ENCODE results near the gene TEX36.
"Not testable (repeated sequence)": the region's sequence is repeated elsewhere in the genome, so short reads cannot be mapped to it uniquely, and the experiment has no call there.

Gene TEX36

GRCh38 chr10:125662584-125662983 lies 20.4 kb downstream of the TEX36 start:
- no peak overlapping the region for H3K4me2 ChIP-seq
- H3K4me3 ChIP-seq = no peak overlapping the region
- peaks cover 13% of the 10 kb centered on the region for H3K9me3 ChIP-seq
- no peaks in the 10 kb centered on the region for H3K4me1 ChIP-seq
- H3K27ac ChIP-seq = no peak overlapping the region
- no peak for TF ChIP-seq Cebpa-rat (IDR thresholded peaks at IDR 0.05)
- no peak overlapping the region for H3K9ac ChIP-seq
- no peaks in the 10 kb centered on the region for H3K27me3 ChIP-seq
- H3K36me3 ChIP-seq = no peaks in the 10 kb centered on the region
- no peaks in the 10 kb centered on the region for H4K20me1 ChIP-seq

- H3K4me2 ChIP-seq = no peak overlapping the region
- no peaks in the 10 kb centered on the region for H3K36me3 ChIP-seq
- H3K9ac ChIP-seq = no peak overlapping the region
- H3K4me1 ChIP-seq = no peaks in the 10 kb centered on the region
- H4K20me1 ChIP-seq = no peaks in the 10 kb centered on the region
- H3K27me3 ChIP-seq = no peaks in the 10 kb centered on the region
- H3K9me3 ChIP-seq = peaks cover 11% of the 10 kb centered on the region
- TF ChIP-seq Cebpa-rat (IDR thresholded peaks at IDR 0.05) = no peak
- no peak overlapping the region for H3K4me3 ChIP-seq
- no peak overlapping the region for H3K27ac ChIP-seq
Observed at GRCh38 chr10:125661941-125662515, 20.9 kb downstream of the TEX36 start.

DNA sequence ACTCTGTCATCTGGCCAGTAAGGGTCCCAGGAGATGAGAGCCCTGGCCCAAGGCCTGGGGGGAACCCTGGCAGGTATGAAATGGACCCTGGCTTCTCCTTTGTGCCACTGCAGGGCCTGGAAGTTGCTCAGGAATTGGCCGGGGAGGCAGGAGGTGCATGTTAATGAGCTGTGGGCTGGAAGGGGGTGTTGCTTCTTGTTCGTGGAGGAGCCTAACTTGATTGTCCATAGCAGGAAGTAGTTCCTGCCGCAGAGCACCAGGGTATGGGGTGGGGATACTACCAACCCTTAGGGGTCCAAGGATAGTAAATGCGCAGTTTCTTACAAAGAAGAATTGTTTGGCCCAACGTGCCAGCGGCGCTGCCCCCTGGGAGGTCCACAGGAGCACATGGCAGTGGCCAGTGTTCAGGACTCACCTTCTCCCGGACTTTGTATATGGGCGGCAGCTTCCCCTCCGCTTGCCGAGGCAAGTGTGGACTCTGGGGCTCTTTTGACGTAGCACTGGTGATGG lies 21.5 kb downstream of the TEX36 start:
- peaks cover 5% of the 10 kb centered on the region for H3K9me3 ChIP-seq
- H3K4me1 ChIP-seq = no peaks in the 10 kb centered on the region
- H3K4me3 ChIP-seq = no peak overlapping the region
- H4K20me1 ChIP-seq = no peaks in the 10 kb centered on the region
- no peak for TF ChIP-seq Cebpa-rat (IDR thresholded peaks at IDR 0.05)
- H3K27me3 ChIP-seq = no peaks in the 10 kb centered on the region
- no peaks in the 10 kb centered on the region for H3K36me3 ChIP-seq
- no peak overlapping the region for H3K27ac ChIP-seq
- H3K4me2 ChIP-seq = no peak overlapping the region
- H3K9ac ChIP-seq = no peak overlapping the region

- H3K27me3 ChIP-seq = no peaks in the 10 kb centered on the region
- H3K27ac ChIP-seq = no peak overlapping the region
- H3K9ac ChIP-seq = no peak overlapping the region
- H3K9me3 ChIP-seq = no peaks in the 10 kb centered on the region
- TF ChIP-seq Cebpa-rat (IDR thresholded peaks at IDR 0.05) = no peak
- H4K20me1 ChIP-seq = no peaks in the 10 kb centered on the region
- no peaks in the 10 kb centered on the region for H3K36me3 ChIP-seq
- no peak overlapping the region for H3K4me2 ChIP-seq
- H3K4me3 ChIP-seq = no peak overlapping the region
- no peaks in the 10 kb centered on the region for H3K4me1 ChIP-seq
Observed at GRCh38 chr10:125659071-125659470, 23.9 kb downstream of the TEX36 start.

DNA sequence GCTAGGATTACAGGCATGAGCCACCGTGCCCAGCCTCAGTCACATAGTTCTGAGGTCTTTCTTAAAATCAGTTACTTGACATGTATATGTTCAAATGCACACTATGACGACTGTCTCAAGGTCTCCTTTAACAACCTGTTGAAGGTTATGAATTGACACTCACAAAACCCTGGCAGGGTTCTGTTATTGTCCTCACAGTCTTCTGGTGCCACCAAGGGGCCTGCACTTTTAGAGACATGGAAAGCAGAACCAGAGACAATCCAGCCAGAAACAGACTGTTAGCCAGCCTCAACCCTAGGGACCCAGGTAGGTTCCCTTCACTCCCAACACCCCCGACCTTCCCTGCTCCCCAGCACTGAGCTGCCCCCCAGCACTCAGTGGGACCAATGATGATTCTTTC lies 26.4 kb downstream of the TEX36 start:
- no peak overlapping the region for H3K9ac ChIP-seq
- H3K4me1 ChIP-seq = no peaks in the 10 kb centered on the region
- H4K20me1 ChIP-seq = no peaks in the 10 kb centered on the region
- no peaks in the 10 kb centered on the region for H3K36me3 ChIP-seq
- H3K9me3 ChIP-seq = no peaks in the 10 kb centered on the region
- no peak overlapping the region for H3K27ac ChIP-seq
- no peak for TF ChIP-seq Cebpa-rat (IDR thresholded peaks at IDR 0.05)
- H3K4me3 ChIP-seq = no peak overlapping the region
- H3K27me3 ChIP-seq = no peaks in the 10 kb centered on the region
- no peak overlapping the region for H3K4me2 ChIP-seq

DNA sequence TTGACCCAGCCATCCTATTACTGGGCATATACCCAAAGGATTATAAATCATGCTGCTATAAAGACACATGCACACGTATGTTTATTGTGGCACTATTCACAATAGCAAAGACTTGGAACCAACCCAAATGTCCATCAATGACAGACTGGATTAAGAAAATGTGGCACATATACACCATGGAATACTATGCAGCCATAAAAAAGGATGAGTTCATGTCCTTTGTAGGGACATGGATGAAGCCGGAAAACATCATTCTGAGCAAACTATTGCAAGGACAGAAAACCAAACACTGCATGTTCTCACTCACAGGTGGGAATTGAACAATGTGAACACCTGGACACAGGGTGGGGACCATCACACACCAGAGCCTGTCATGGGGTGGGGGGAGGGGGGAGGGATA lies 29.9 kb downstream of the TEX36 start:
- not testable (repeated sequence) for H3K36me3 ChIP-seq, H3K9me3 ChIP-seq, H3K27me3 ChIP-seq, H3K4me2 ChIP-seq, H4K20me1 ChIP-seq, H3K4me1 ChIP-seq, H3K4me3 ChIP-seq, H3K27ac ChIP-seq, H3K9ac ChIP-seq

- no peaks in the 10 kb centered on the region for H3K4me1 ChIP-seq
- TF ChIP-seq Cebpa-rat (IDR thresholded peaks at IDR 0.05) = no peak
- no peak overlapping the region for H3K27ac ChIP-seq
Observed at GRCh38 chr10:125646311-125646710, 36.7 kb downstream of the TEX36 start.

GRCh38 chr10:125641398-125641797 lies 41.6 kb downstream of the TEX36 start:
- H3K4me2 ChIP-seq = no peak overlapping the region
- no peaks in the 10 kb centered on the region for H4K20me1 ChIP-seq
- no peak for TF ChIP-seq Cebpa-rat (IDR thresholded peaks at IDR 0.05)
- H3K27me3 ChIP-seq = no peaks in the 10 kb centered on the region
- H3K4me3 ChIP-seq = no peak overlapping the region
- peaks cover 3% of the 10 kb centered on the region; the same call in 1 of the 2 replicates for H3K9me3 ChIP-seq
- H3K36me3 ChIP-seq = no peaks in the 10 kb centered on the region
- no peak overlapping the region for H3K27ac ChIP-seq
- H3K4me1 ChIP-seq = no peaks in the 10 kb centered on the region
- no peak overlapping the region for H3K9ac ChIP-seq

More at GRCh38 chr10:125646311-125646710, 36.7 kb downstream of the TEX36 start:
- no peaks in the 10 kb centered on the region for H3K36me3 ChIP-seq
- H3K9me3 ChIP-seq = peaks cover 21% of the 10 kb centered on the region
- no peaks in the 10 kb centered on the region for H4K20me1 ChIP-seq
- H3K4me2 ChIP-seq = no peak overlapping the region
- H3K4me3 ChIP-seq = no peak overlapping the region
- no peak overlapping the region for H3K9ac ChIP-seq
- no peaks in the 10 kb centered on the region for H3K27me3 ChIP-seq

DNA sequence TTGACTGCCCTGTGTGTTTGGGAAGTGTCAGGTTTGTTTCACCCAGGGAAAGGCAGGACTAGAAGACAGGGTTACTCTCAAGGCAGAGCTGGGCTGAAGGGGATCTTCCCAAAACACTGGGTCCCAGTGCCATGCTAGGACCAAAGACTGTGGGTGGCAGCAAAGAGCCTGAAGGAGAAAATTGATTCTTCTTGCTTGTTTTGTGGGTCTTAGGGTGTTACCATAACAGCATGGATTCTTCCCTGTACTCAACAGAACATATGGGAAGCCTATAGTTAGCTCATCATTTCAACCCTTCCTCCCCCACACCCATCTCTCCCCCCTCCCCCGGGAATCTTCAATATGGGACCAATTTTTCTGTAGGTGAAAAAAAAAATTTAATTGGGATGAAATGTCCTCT lies 42.3 kb downstream of the TEX36 start:
- Histone ChIP-seq H3K9ac (no peak overlapping the region), H4K20me1 (no peaks in the 10 kb centered on the region), H3K4me3 (no peak overlapping the region), H3K27ac (no peak overlapping the region), H3K9me3 (no peaks in the 10 kb centered on the region), H3K4me1 (no peaks in the 10 kb centered on the region), H3K36me3 (no peaks in the 10 kb centered on the region), H3K4me2 (no peak overlapping the region), H3K27me3 (no peaks in the 10 kb centered on the region)
- TF ChIP-seq Cebpa-rat (IDR thresholded peaks at IDR 0.05) = no peak

GRCh38 chr10:125639846-125640245 lies 43.1 kb downstream of the TEX36 start:
- no peak overlapping the region for H3K27ac ChIP-seq
- TF ChIP-seq Cebpa-rat (IDR thresholded peaks at IDR 0.05) = no peak
- no peaks in the 10 kb centered on the region for H3K36me3 ChIP-seq
- H4K20me1 ChIP-seq = no peaks in the 10 kb centered on the region
- no peak overlapping the region for H3K9ac ChIP-seq
- H3K4me2 ChIP-seq = no peak overlapping the region
- H3K4me3 ChIP-seq = no peak overlapping the region
- H3K27me3 ChIP-seq = no peaks in the 10 kb centered on the region
- no peaks in the 10 kb centered on the region for H3K9me3 ChIP-seq
- no peaks in the 10 kb centered on the region for H3K4me1 ChIP-seq

DNA sequence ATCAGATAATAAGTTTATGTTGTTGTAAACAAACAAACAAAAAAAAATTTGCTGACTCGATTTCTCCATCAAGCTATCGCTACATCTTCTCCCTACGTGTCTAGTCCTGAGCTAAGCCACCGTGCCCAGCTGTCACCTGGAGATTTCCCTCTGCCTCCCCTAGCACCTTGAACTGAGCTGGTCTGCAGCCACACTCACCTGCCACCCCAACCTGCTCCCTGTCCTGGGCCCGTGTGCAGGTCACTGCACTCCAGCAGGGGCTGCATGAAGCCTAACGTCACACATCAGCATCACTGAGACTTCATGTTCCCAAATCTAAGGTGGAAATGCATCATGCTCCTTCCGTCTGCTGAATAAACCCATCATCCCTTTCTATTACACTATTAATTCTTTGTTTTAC lies 44.4 kb downstream of the TEX36 start:
- H4K20me1 ChIP-seq = no peaks in the 10 kb centered on the region
- H3K9me3 ChIP-seq = no peaks in the 10 kb centered on the region
- H3K4me3 ChIP-seq = no peak overlapping the region
- H3K27me3 ChIP-seq = no peaks in the 10 kb centered on the region
- no peak overlapping the region for H3K27ac ChIP-seq
- no peaks in the 10 kb centered on the region for H3K4me1 ChIP-seq
- no peak for TF ChIP-seq Cebpa-rat (IDR thresholded peaks at IDR 0.05)
- no peak overlapping the region for H3K9ac ChIP-seq
- H3K36me3 ChIP-seq = no peaks in the 10 kb centered on the region
- H3K4me2 ChIP-seq = no peak overlapping the region

Data from BLaER1 (cell line).